K562 (cell line): ENCODE measurements around the gene TGFBR1. TPM values are rescaled to one million over a fixed set of nuclear protein-coding genes. Genes with fewer than 3 reads are reported as not detected.

ENCODE experiments used
- ATAC-seq: fragments of 200-7000 bp; cut with Tn5 transposase; 3 replicates; pipeline ENCODE4 v1.9.1; 2020; ENCODE audit warnings: moderate library complexity
- BruUV-seq: library from RNA; stranded (reverse); fragments of 400-500 nt; replicated peaks from 2 replicates; lab custom pipeline; 2021; lab: Mats Ljungman, UMichigan
- CTCF ChIA-PET: fragments of 300-600 bp; formaldehyde crosslinking; extraction: SDS; loops from one replicate; lab custom pipeline; 2021; ENCODE audit warnings: low intra/inter-chr PET ratio; lab: Yijun Ruan, JAX
- POLR2A ChIA-PET: fragments of 300-600, 350-650 bp; sonication (Branson Sonifier 250); formaldehyde crosslinking; extraction: SDS; loops from one replicate; lab custom pipeline; 2021; ENCODE audit warnings: antibody characterized with exemption, inconsistent platforms; lab: Yijun Ruan, JAX
- DNase-seq, 4 experiments: peaks; one replicate each; pipeline versions ENCODE4 v3.0.0 to v3.0.0-alpha.2; 2011 to 2018; ENCODE audit warnings: low spot score in 3 of 4, mixed read lengths in 3 of 4; ENCODE audit errors: extremely low read depth in 1 of 4
- FAIRE-seq: peaks from 2 replicates; lab custom pipeline; 2011; peaks lifted over from hg19 to GRCh38; lab: Jason Lieb, UNC
- H2AFZ ChIP-seq: 2 replicates; pipeline ENCODE4 v1.6.0; 2011; ENCODE audit warnings: low read depth, low read length, control low read depth, inconsistent platforms
- H3K27ac ChIP-seq: fragments of 200-600 bp; 3 replicates; pipeline ENCODE4 v1.8.0; 2011; ENCODE audit warnings: low read depth, mild to moderate bottlenecking, control low read depth, inconsistent platforms, low read length, moderate library complexity, mixed read lengths; ENCODE audit errors: extremely low read depth
- H3K27me3 ChIP-seq, 2 experiments: fragments of 300-600 bp in 1 of 2; 2 replicates in 1 of 2; 3 replicates in 1 of 2; pipeline versions ENCODE4 v1.6.0 to v1.8.0; 2011; ENCODE audit warnings: inconsistent platforms in 2 of 2, low read length in 2 of 2, mild to moderate bottlenecking in 1 of 2, mixed read lengths in 1 of 2, moderate library complexity in 1 of 2; ENCODE audit not compliant: control insufficient read depth in 2 of 2, insufficient read depth in 2 of 2
- H3K36me3 ChIP-seq: fragments of 300-600 bp; 3 replicates; pipeline ENCODE4 v1.8.0; 2011; ENCODE audit warnings: mild to moderate bottlenecking, low read length, inconsistent platforms; ENCODE audit not compliant: control insufficient read depth, insufficient read depth
- H3K4me1 ChIP-seq, 2 experiments: fragments of 200-600 bp in 1 of 2; replicated peaks in 1 of 2; 2 replicates in 1 of 2; 3 replicates in 1 of 2; pipeline versions ENCODE4 v1.5.1 to v1.8.0; 2011; ENCODE audit warnings: inconsistent platforms in 2 of 2, low read length in 2 of 2, mild to moderate bottlenecking in 1 of 2, mixed read lengths in 1 of 2, moderate library complexity in 1 of 2; ENCODE audit not compliant: control insufficient read depth in 2 of 2, insufficient read depth in 2 of 2
- H3K4me2 ChIP-seq: 2 replicates; pipeline ENCODE4 v1.6.1; 2011; ENCODE audit warnings: low read length, control low read depth, inconsistent platforms, mixed read lengths; ENCODE audit not compliant: insufficient read depth
- H3K4me3 ChIP-seq: fragments of 200-600 bp; sonication (generic), shearing (Covaris generic); 2 replicates; pipeline ENCODE4 v1.5.1; 2016; ENCODE audit warnings: control low read depth, inconsistent platforms
- H3K79me2 ChIP-seq: fragments of 200-600 bp; 3 replicates; pipeline ENCODE4 v1.8.0; 2011; ENCODE audit warnings: low read length, inconsistent platforms; ENCODE audit not compliant: control insufficient read depth, insufficient read depth
- H3K9ac ChIP-seq, 2 experiments: 2 replicates each; pipeline versions ENCODE4 v1.6.0 to v1.6.1; 2011; ENCODE audit warnings: low read depth in 2 of 2, low read length in 2 of 2, control low read depth in 1 of 2, inconsistent platforms in 1 of 2, mild to moderate bottlenecking in 1 of 2, mixed read lengths in 1 of 2; ENCODE audit not compliant: insufficient read depth in 1 of 2
- H3K9me1 ChIP-seq: one replicate; pipeline ENCODE4 v1.6.0; 2011; ENCODE audit warnings: inconsistent platforms, mild to moderate bottlenecking, low read length, moderate library complexity; ENCODE audit not compliant: control insufficient read depth, insufficient read depth
- H3K9me3 ChIP-seq: replicated peaks from 2 replicates; pipeline ENCODE4 v1.5.1; 2011; ENCODE audit warnings: low read depth, low read length, inconsistent platforms; ENCODE audit not compliant: control insufficient read depth, insufficient read depth
- H4K20me1 ChIP-seq: replicated peaks from 2 replicates; pipeline ENCODE4 v1.6.1; 2011; ENCODE audit warnings: low read length, inconsistent platforms, mixed read lengths; ENCODE audit not compliant: control insufficient read depth, insufficient read depth
- DIDO1 ChIP-seq: fragments of 450-650 bp; IDR thresholded peaks from 2 replicates; pipeline ENCODE4 v1.6.1; 2016; ENCODE audit warnings: low read depth, missing biosample characterization, missing genetic modification characterization
- ETV5 ChIP-seq: sonication (generic); formaldehyde crosslinking; IDR thresholded peaks from 2 replicates; pipeline ENCODE4 v1.4.0; 2020; ENCODE audit warnings: low read depth, mild to moderate bottlenecking, missing genetic modification reagents
- FIP1L1 ChIP-seq: fragments of 200-400 bp; formaldehyde crosslinking; IDR thresholded peaks from 2 replicates; pipeline ENCODE4 v1.6.1; 2018; ENCODE audit warnings: mild to moderate bottlenecking, low read depth, low read length; ENCODE audit not compliant: poor library complexity, severe bottlenecking
- GATAD2A ChIP-seq: fragments of 450-650 bp; IDR thresholded peaks from 2 replicates; pipeline ENCODE4 v1.6.1; 2017
- HLTF ChIP-seq: fragments of 450-650 bp; IDR thresholded peaks from 2 replicates; pipeline ENCODE4 v1.6.1; 2016
- KLF1 ChIP-seq: fragments of 450-650 bp; IDR thresholded peaks from 2 replicates; pipeline ENCODE4 v1.6.1; 2016; ENCODE audit warnings: missing genetic modification characterization, missing compliant biosample characterization
- MITF ChIP-seq: IDR thresholded peaks from 2 replicates; pipeline ENCODE4 v1.6.1; 2014; ENCODE audit warnings: antibody characterized with exemption
- SIN3A ChIP-seq, 2 experiments: fragments of 150-350 bp in 1 of 2; IDR thresholded peaks; 2 replicates each; pipeline ENCODE4 v1.6.1; 2011 to 2016; ENCODE audit warnings: borderline replicate concordance in 2 of 2, low read depth in 2 of 2, low read length in 2 of 2, mild to moderate bottlenecking in 2 of 2, moderate library complexity in 2 of 2; ENCODE audit not compliant: control insufficient read depth in 1 of 2
- SP1 ChIP-seq: sonication (generic); formaldehyde crosslinking; IDR thresholded peaks from 2 replicates; pipeline ENCODE4 v1.8.1; 2022; ENCODE audit warnings: mild to moderate bottlenecking, missing genetic modification reagents
- SP2 ChIP-seq: IDR thresholded peaks from 2 replicates; pipeline ENCODE4 v1.6.1; 2011; ENCODE audit warnings: mild to moderate bottlenecking, low read depth, low read length, moderate library complexity; ENCODE audit not compliant: poor library complexity, severe bottlenecking; ENCODE audit errors: extremely low read depth
- ZBTB17 ChIP-seq: fragments of 450-650 bp; formaldehyde crosslinking; IDR thresholded peaks from 2 replicates; pipeline ENCODE4 v1.4.0; 2020; ENCODE audit warnings: mild to moderate bottlenecking
- ZKSCAN8 ChIP-seq: fragments of 200-800 bp; sonication (Bioruptor generic); IDR thresholded peaks from 2 replicates; pipeline ENCODE4 v1.6.1; 2016; ENCODE audit warnings: missing genetic modification characterization, missing compliant biosample characterization
- ZNF217 ChIP-seq: sonication (generic); formaldehyde crosslinking; IDR thresholded peaks from 2 replicates; pipeline ENCODE4 v1.8.0; 2022; ENCODE audit warnings: mild to moderate bottlenecking, missing genetic modification reagents
- ZNF445 ChIP-seq: fragments of 250-450 bp; sonication (Bioruptor Pico); IDR thresholded peaks from 2 replicates; pipeline ENCODE4 v1.4.0; 2020; ENCODE audit warnings: low read depth, mild to moderate bottlenecking, moderate library complexity
- WGBS: fragments of 100-300 bp; shearing (Covaris generic); methylation state at CpG from one replicate; pipeline ENCODE4 v1.1.6; 2016; ENCODE audit warnings: low coverage, mixed read lengths; ENCODE audit not compliant: insufficient coverage; ENCODE audit errors: missing lambda C conversion rate; 5-methylcytosine and 5-hydroxymethylcytosine counted together
- in situ Hi-C: fragments of 300-500 bp; cut with MboI; formaldehyde crosslinking; loops from 4 replicates; pipeline ENCODE4 v1.15.0; 2018; ENCODE audit warnings: inconsistent platforms, mixed read lengths
- intact Hi-C: fragments of 100-400 bp; cut with micrococcal nuclease; formaldehyde crosslinking; loops from 2 replicates; pipeline ENCODE4 v1.14.2; 2022
- polyA plus RNA-seq, 8 experiments: library from polyadenylated mRNA; depleted of rRNA in 4 of 8; stranded (reverse) in 5 of 8; unstranded in 3 of 8; fragments of >200 nt; fragmentation: Nextera tagmentation in 2 of 8; fragmentation: Illumina TruSeq in 1 of 8; extraction: Ambion mirVana in 2 of 8; extraction: Trizol in 1 of 8; gene quantifications; 2 replicates each; pipeline versions ENCODE4 v1.2.1 to v1.2.3, GENCODE V29; 2011 to 2014; ENCODE audit warnings: inconsistent platforms in 1 of 8, missing spikeins in 1 of 8
- total RNA-seq, 7 experiments: library from RNA; depleted of rRNA in 6 of 7; stranded (reverse); fragments of >200 nt in 6 of 7; fragmentation: Illumina TruSeq in 2 of 7; extraction: Trizol in 2 of 7; gene quantifications; 2 replicates each; pipeline versions ENCODE4 v1.2.1 to v1.2.3, GENCODE V29; 2011 to 2021; ENCODE audit warnings: low replicate concordance in 1 of 7
- TF ChIP-seq, protein P1 (sequence below): fragments of 250-450 bp; sonication (Bioruptor Pico); IDR thresholded peaks from 2 replicates; pipeline ENCODE4 v1.8.0; 2022; ENCODE audit warnings: moderate library complexity, mild to moderate bottlenecking, inconsistent platforms
- TF ChIP-seq, protein P2 (sequence below): sonication (generic); formaldehyde crosslinking; IDR thresholded peaks from 2 replicates; pipeline ENCODE4 v1.8.1; 2022; ENCODE audit warnings: missing genetic modification reagents

TGFBR1 gene
- total and polyA plus RNA-seq, 9 of the 15 experiments (the other 6 are each of a cell fraction or from before 2014, with no cell fraction given): 15.5 to 62.4 (median 42.7) TPM

DNA sequence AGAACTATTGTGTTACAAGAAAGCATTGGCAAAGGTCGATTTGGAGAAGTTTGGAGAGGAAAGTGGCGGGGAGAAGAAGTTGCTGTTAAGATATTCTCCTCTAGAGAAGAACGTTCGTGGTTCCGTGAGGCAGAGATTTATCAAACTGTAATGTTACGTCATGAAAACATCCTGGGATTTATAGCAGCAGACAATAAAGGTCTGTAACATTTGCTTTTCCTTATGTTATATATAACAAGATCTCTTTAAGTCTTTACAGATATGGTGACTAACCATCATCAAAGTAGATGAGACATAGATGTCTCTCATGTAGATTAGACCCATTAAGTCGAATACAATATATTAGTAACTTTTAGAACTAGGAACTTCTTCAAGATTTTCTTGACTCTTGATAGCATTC, 33.0 kb downstream of the TGFBR1 start (continued):
- no peak for TF ChIP-seq FIP1L1
- no peak for TF ChIP-seq ZBTB17 (CRISPR knock-in tag)
- TF ChIP-seq, protein P1, sequence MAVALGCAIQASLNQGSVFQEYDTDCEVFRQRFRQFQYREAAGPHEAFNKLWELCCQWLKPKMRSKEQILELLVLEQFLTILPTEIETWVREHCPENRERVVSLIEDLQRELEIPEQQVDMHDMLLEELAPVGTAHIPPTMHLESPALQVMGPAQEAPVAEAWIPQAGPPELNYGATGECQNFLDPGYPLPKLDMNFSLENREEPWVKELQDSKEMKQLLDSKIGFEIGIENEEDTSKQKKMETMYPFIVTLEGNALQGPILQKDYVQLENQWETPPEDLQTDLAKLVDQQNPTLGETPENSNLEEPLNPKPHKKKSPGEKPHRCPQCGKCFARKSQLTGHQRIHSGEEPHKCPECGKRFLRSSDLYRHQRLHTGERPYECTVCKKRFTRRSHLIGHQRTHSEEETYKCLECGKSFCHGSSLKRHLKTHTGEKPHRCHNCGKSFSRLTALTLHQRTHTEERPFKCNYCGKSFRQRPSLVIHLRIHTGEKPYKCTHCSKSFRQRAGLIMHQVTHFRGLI (CRISPR knock-in tag): no peak
- no peak for TF ChIP-seq SP1

GRCh38 chr9:99138424-99139284, 33.7 kb downstream of the TGFBR1 start:
- no peak for FAIRE-seq
- H3K9me1 ChIP-seq: no peaks in the 10 kb centered on the region
- no peaks in the 10 kb centered on the region for H3K27me3 ChIP-seq
- H3K79me2 ChIP-seq: peaks cover 14% of the 10 kb centered on the region
- peaks cover 77% of the 10 kb centered on the region for H3K36me3 ChIP-seq
- no peaks in the 10 kb centered on the region for H3K9me3 ChIP-seq
- no peak overlapping the region for H3K4me3 ChIP-seq
- ChIA-PET POLR2A (interaction anchor here (0.6 to 1.0 kb wide), 5 partner anchors 17 to 134 kb away, joined by 3 to 5 read pairs (median 3); no protein-coding TSS in a partner anchor), CTCF (interaction anchor here (4.9 kb wide), 1 partner anchor 138 kb away, joined by 61 read pairs; no protein-coding TSS in a partner anchor)
- no peak overlapping the region for H3K27ac ChIP-seq
- H4K20me1 ChIP-seq: no peaks in the 10 kb centered on the region
- peaks cover 0 to 15% of the 10 kb centered on the region in 2 experiments; a peak in 3 of 5 replicates for H3K4me1 ChIP-seq
- WGBS: 87% methylated on average over 6 of the region's 8 CpGs
- H3K9ac ChIP-seq: no peak overlapping the region
- intact Hi-C loops: no loop called here
- no peak for ATAC-seq
- no peak for DNase-seq
- H2AFZ ChIP-seq: no peak overlapping the region
- BruUV-seq: no TSS peak
- in situ Hi-C loops: loop anchor here (5.0 to 10.0 kb wide), 2 partner anchors 124 to 286 kb away; no protein-coding TSS in a partner anchor
- H3K4me2 ChIP-seq: no peak overlapping the region
- no peak for TF ChIP-seq ZNF217 (CRISPR knock-in tag)
- TF ChIP-seq GATAD2A: no peak
- no peak for TF ChIP-seq DIDO1
- no peak for TF ChIP-seq ETV5
- TF ChIP-seq ZNF445 (CRISPR knock-in tag): no peak
- TF ChIP-seq SIN3A (IDR thresholded peaks at IDR 0.05; ENCODE audit: borderline replicate concordance in 2 of 2, control insufficient read depth in 1 of 2, low read depth in 2 of 2, low read length in 2 of 2): no peak
- TF ChIP-seq, protein P2, sequence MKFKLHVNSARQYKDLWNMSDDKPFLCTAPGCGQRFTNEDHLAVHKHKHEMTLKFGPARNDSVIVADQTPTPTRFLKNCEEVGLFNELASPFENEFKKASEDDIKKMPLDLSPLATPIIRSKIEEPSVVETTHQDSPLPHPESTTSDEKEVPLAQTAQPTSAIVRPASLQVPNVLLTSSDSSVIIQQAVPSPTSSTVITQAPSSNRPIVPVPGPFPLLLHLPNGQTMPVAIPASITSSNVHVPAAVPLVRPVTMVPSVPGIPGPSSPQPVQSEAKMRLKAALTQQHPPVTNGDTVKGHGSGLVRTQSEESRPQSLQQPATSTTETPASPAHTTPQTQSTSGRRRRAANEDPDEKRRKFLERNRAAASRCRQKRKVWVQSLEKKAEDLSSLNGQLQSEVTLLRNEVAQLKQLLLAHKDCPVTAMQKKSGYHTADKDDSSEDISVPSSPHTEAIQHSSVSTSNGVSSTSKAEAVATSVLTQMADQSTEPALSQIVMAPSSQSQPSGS (CRISPR knock-in tag): no peak
- no peak for TF ChIP-seq HLTF
- no peak for TF ChIP-seq ZKSCAN8 (CRISPR knock-in tag)
- TF ChIP-seq MITF: no peak
- no peak for TF ChIP-seq SP2
- TF ChIP-seq KLF1 (tag): no peak
